HG02852 (cell line): ENCODE data around the gene PCDHGA1.
"Not testable (repeated sequence)": the region's sequence is repeated elsewhere in the genome, so short reads cannot be mapped to it uniquely, and the experiment has no call there.

Experiments used
- ATAC-seq: cut with Tn5 transposase; IDR thresholded peaks from one replicate; pipeline ENCODE4 v1.9.1; 2021; ENCODE audit warnings: mild to moderate bottlenecking, moderate library complexity; ENCODE audit not compliant: unreplicated experiment

The PCDHGA1 gene

GRCh38 chr5:141382469-141383294, 52.4 kb downstream of the PCDHGA1 start, which contains the start of gene PCDHGA7:
Gene PCDHGA7 (plus strand): TSS chr5:141382742. CDS start chr5:141382900, 158 bp downstream.
- ATAC-seq: no peak

GRCh38 chr5:141383345-141383744, 53.0 kb downstream of the PCDHGA1 start:
- no peak for ATAC-seq

- no peak for ATAC-seq
Measured at GRCh38 chr5:141384471-141385267, 54.4 kb downstream of the PCDHGA1 start.

GRCh38 chr5:141387557-141388311, 57.4 kb downstream of the PCDHGA1 start, which contains the start of gene PCDHGB4:
Gene PCDHGB4 (plus strand): TSS chr5:141387698. CDS start chr5:141387885, 187 bp downstream.
- peak; percentile 87 for ATAC-seq

GRCh38 chr5:141388661-141389060, 58.3 kb downstream of the PCDHGA1 start:
- no peak for ATAC-seq

GRCh38 chr5:141389153-141390042, 59.1 kb downstream of the PCDHGA1 start:
- ATAC-seq: no peak

GRCh38 chr5:141392429-141393198, 62.3 kb downstream of the PCDHGA1 start, which contains the start of gene PCDHGA8:
Gene PCDHGA8 (plus strand): TSS chr5:141392633. CDS start chr5:141392814, 181 bp downstream.
- ATAC-seq: no peak

GRCh38 chr5:141393267-141393666, 63.0 kb downstream of the PCDHGA1 start:
- ATAC-seq: no peak

GRCh38 chr5:141394401-141395187, 64.3 kb downstream of the PCDHGA1 start:
- ATAC-seq: not testable (repeated sequence)

- peak; percentile 98 for ATAC-seq
Measured at GRCh38 chr5:141397756-141398551, 67.6 kb downstream of the PCDHGA1 start, which contains the start of gene PCDHGB5. Gene PCDHGB5 (plus strand): TSS chr5:141397947. CDS start chr5:141398128, 181 bp downstream.

GRCh38 chr5:141398608-141399007, 68.3 kb downstream of the PCDHGA1 start:
- no peak for ATAC-seq

- ATAC-seq: no peak
Measured at GRCh38 chr5:141399555-141400258, 69.4 kb downstream of the PCDHGA1 start.

- ATAC-seq: no peak
Measured at GRCh38 chr5:141402553-141403243, 72.4 kb downstream of the PCDHGA1 start, which contains the start of gene PCDHGA9. Gene PCDHGA9 (plus strand): TSS chr5:141402778. CDS start chr5:141402953, 175 bp downstream.

GRCh38 chr5:141403387-141403786, 73.1 kb downstream of the PCDHGA1 start:
- no peak for ATAC-seq

GRCh38 chr5:141407790-141408505, 77.6 kb downstream of the PCDHGA1 start, which contains the start of gene PCDHGB6:
Gene PCDHGB6 (plus strand): TSS chr5:141408021. CDS start chr5:141408203, 182 bp downstream.
- peak; percentile 67 for ATAC-seq
